HL-60/S4 treated with retinoic acid at 250 ng/mL for 4 days and 3 days (cell line): ENCODE measurements around the gene DCTD.

Experiments
- in situ Hi-C: fragments of 300-500 bp; cut with MboI; formaldehyde crosslinking; loops from 2 replicates; pipeline ENCODE4 v1.7.0; 2022; ENCODE audit warnings: low sequenced_read_pairs

DCTD gene

DNA sequence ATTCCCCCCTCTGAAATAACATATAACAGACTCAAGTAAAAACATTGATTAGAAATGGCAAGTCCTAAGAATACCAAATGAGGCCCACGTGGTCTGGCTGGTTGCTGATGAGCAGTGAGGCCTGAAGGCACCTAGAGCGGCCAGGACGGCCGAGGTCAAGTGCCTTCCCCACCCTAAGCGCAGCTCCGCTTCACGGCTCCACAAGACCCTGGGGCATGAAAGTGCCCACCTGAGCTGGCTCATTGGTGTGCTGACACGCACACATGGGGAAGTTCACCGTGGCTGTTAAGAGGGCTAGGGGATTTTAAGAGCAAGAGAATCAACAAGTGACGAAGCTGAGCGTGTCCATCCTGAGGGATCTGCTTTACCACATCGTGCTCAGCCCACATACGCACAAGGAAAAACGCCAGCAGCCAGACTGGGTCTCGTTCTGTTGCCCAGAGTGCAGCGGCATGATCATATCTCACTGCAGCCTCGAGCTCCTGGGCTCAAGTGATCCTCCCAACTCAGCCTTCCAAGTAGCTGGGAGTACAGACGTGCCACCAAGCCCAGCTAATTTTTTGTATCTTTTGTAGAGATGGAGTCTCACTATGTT, 22.4 kb downstream of the DCTD start:
- in situ Hi-C loops, result no loop called here

DNA sequence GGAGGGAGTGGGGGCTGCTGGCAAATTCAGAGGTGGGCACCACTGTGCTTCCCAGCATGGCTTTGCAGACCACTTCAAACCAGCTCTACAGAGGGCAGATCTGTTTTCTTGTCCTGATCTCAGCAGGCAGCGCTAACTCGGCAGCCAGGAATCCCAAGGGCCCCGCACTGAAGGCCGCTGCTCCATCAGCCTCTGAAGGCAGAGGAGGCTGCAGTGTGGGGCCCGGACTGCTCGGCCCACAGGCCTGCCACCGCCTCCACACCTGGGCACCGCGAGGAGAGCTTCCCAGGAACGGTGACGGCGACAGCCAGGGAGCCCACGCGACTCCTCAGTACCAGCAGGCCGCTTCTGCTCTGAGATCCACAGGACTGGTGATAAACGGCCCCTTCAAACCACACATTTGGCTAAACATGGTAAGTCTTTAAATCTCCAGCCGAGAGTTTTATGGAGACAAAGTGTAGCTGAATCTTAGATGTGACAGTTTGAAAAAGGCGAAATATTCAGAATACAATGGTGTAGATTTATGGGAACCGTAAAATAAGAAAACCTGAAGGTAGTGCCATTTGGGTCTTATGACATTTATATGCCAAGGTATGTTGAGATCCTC, 23.6 kb downstream of the DCTD start:
- in situ Hi-C loops, result no loop called here

- in situ Hi-C loops, result no loop called here
Measured at GRCh38 chr4:182893047-182893446, 24.1 kb downstream of the DCTD start.

GRCh38 chr4:182890202-182890601, 27.0 kb downstream of the DCTD start:
- in situ Hi-C loops, result no loop called here

DNA sequence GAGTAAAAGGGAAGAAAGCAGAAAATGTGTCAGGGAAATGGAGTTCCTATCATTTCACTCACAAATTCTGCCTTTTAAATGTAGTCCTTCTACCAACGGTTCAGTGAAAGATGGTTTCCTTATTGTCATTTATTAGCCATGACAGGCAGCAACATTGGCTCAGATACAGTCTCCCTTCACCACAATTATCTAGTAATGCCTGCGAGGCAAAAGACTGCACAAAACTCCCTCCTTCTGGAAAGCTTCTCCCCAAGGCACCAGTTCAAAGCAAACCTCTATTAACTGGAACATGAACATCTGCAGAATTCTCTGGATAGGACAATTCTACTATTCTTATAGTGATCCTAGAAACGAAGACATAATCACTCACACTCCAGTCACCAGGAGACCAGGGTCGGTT, 28.3 kb downstream of the DCTD start:
- in situ Hi-C loops, result no loop called here

- in situ Hi-C loops, result no loop called here
Measured at GRCh38 chr4:182886768-182887167, 30.4 kb downstream of the DCTD start.

DNA sequence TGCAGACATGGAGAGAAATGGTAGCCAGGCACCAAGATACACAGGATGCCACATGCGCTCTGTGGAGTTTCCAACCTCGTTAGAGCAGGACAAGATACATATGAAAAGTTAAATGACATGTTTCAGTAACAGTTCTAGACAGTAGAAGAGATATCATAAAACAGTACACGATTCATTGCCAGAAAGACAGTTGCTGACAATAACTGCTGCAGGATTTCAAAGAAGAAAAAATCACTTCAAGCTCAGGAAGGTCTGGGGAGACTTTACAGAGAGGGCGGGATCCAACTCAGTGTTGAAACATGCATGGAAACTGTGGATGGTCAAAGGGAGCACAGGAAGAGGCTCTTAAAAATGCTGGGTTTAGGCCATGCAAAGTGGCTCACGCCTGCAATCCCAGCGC, 31.0 kb downstream of the DCTD start:
- in situ Hi-C loops, result no loop called here

DNA sequence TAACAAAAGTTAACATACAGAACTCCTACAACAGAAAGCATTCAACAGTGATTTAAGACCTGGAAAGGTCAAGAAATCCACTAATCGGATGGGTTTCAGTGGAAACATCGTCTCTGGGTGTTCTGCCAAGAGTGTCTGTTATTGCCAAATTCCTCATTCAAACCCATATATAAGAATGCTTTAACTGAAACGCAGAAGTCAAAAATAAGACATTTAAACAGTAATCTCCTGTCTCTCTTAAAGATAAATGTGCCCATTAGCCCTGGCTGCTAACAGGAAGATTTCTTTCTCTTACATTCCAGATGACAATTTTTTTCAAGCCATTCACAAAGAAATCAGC, 31.5 kb downstream of the DCTD start:
- in situ Hi-C loops, result no loop called here

- in situ Hi-C loops, result no loop called here
Measured at GRCh38 chr4:182885022-182885737, 32.0 kb downstream of the DCTD start.

- in situ Hi-C loops, result no loop called here
Measured at GRCh38 chr4:182884040-182884439, 33.1 kb downstream of the DCTD start.

DNA sequence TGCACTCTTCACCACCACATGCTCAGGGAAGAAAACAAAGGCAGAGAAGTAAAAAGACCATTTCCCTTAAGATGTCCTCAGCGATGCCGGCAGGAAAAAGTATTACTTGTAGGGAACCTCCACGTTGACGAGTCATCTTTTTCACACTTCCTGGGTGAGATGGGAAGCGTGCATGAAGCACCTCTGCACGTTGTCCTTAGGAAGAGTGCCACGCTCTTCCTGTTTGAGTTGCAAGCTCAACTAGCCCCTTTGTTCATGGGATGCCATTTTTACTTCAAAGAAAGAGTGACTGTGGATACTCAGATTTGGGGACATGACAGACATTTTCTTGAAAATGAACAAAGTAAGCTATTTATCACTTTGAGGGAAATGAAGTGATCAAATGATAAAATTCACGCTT, 33.8 kb downstream of the DCTD start:
- in situ Hi-C loops, result no loop called here

DNA sequence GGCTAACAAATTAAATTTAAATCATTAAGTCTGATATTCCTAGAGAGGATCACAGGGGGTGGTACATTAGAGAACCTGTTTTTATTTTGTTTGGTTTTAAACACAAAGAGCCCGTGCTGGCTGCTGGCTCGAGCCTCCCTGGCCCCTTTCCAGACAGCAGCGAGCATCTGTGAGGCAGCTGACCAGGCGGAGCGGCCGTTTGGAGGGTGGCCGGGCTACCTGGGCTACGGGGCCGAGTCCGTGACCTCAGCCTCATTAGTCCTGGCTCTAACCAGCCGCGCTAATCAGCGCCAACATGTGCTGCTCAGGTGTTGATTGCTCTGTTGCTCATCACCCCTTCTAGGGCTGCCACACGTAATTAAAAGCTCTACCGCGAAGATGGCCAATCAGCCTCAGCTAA, 35.3 kb downstream of the DCTD start:
- in situ Hi-C loops, result no loop called here

GRCh38 chr4:182880387-182881356, 36.5 kb downstream of the DCTD start:
- in situ Hi-C loops, result no loop called here

- in situ Hi-C loops, result no loop called here
Measured at GRCh38 chr4:182879913-182880312, 37.3 kb downstream of the DCTD start.

DNA sequence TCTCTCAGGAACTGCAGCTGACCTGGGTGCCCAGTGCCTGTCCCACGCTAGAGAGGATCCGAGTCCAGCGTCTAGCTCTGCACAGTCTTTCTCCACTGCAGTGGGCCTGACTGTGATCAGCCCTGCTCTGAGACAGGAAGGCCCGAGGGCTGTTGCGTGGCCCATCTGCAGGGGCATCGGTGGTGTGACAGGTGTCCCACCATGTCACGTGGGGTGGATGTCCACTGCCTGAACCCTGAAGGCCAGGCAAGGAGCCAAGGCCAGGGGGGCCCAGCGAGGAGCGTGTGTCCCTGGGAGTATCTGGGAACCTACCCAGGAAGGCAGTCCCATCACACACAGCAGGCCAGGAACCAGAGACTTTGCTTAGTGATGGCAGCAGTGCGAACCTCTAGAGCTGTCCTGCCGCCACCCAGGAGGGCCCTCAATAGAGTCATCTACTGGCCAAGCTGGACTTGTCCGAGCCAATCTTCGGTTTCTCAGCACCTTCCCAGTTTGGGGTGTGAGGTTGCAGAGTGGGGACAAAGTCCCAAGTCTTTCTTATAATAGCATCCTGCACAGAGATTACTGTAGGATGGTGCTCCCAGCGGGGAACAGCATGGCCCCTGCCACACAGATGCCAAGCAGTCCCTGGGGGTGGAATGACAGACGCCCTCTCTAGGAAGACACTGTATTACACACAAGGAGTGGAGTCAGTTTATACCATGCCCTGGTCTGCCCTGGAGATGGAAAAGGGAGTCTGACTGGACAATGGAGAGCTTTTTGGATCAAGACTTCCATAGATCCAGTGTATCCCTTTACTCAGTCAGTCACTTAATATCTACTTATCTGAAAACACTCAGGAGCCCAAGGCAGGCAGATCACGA, 38.3 kb downstream of the DCTD start:
- in situ Hi-C loops, result no loop called here

DNA sequence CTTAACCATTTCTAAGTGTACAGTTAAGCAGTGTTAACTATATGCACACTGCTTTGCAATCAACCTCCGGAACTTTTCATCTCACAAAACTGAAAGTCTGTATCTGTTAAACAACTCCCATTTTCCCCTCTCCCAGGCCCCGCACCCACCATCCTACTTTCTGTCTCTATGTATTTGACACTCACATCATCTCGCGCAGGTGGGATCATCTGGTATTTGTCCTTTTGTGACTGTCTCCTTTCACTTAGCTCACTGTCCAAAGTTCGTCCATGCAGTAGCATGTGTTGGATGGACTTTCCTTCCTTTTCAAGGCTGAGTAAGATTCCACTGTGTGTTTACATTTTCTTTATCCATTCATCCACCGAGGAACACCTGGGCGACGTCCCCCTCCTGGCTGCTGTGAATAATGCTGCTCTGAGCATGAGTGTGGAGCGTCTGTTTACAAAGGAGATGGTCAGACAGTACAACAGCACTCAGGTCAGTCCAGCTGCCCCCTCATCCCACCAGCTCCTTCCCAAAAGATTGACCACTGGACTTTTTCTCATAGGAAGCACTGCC, 39.8 kb downstream of the DCTD start:
- in situ Hi-C loops, result no loop called here

GRCh38 chr4:182876427-182876826, 40.8 kb downstream of the DCTD start:
- in situ Hi-C loops, result no loop called here

GRCh38 chr4:182875453-182876405, 41.5 kb downstream of the DCTD start:
- in situ Hi-C loops, result no loop called here

DNA sequence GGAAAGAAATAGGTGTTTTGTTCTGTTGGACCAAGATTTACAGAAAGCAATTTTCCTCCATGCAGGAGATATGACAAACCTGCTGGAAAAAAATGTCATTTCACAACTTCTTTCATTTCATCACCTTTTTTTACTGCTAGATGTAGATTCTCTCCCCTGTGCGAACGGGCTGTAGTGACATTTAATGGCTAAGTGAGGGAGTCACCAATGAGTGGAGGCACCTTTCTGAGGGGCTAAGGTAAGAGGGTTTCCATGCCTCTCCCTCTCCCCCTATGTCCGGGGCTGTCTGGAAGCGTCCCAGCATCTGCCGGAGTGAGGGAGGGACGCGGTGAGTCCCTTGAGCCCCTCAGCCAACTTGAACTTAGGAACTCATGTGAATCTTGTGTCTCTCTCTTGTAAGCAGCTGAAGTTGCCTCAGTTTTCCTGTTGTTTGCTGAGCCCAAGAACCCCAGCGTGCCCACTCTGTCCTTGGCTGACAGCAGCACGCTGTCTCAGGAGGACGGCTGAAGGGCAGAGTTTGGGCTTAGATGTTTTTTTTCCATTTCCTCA, 42.3 kb downstream of the DCTD start:
- in situ Hi-C loops, result no loop called here
